HG03342 (cell line): ENCODE results near the gene UFD1.
A peak's percentile ranks its signal among the peaks of the same experiment; 100 is the strongest.
"Not testable (repeated sequence)": the region's sequence is repeated elsewhere in the genome, so short reads cannot be mapped to it uniquely, and the experiment has no call there.

Source experiments
- ATAC-seq: cut with Tn5 transposase; IDR thresholded peaks from one replicate; pipeline ENCODE4 v1.9.1; 2021; ENCODE audit warnings: mild to moderate bottlenecking, moderate library complexity; ENCODE audit not compliant: unreplicated experiment

UFD1 gene

GRCh38 chr22:19450363-19451175, 28.4 kb downstream of the UFD1 start:
- ATAC-seq: no peak

GRCh38 chr22:19449422-19449767, 29.6 kb downstream of the UFD1 start:
- no peak for ATAC-seq

- ATAC-seq: no peak
Measured at GRCh38 chr22:19448739-19449421, 30.1 kb downstream of the UFD1 start.

GRCh38 chr22:19448076-19448607, 30.9 kb downstream of the UFD1 start:
- ATAC-seq: peak; percentile 39

- peak; percentile 74 for ATAC-seq
Measured at GRCh38 chr22:19447330-19448075, 31.5 kb downstream of the UFD1 start, which contains the start of gene C22orf39. C22orf39 (minus strand) TSS chr22:19447711; CDS start chr22:19447688, 23 bp downstream.

GRCh38 chr22:19446603-19447329, 32.2 kb downstream of the UFD1 start:
- ATAC-seq: no peak

- ATAC-seq: not testable (repeated sequence)
Measured at GRCh38 chr22:19445279-19445982, 33.6 kb downstream of the UFD1 start.

- no peak for ATAC-seq
Measured at GRCh38 chr22:19443544-19444211, 35.3 kb downstream of the UFD1 start.

- ATAC-seq: no peak
Measured at GRCh38 chr22:19442166-19442565, 36.8 kb downstream of the UFD1 start.

GRCh38 chr22:19440411-19441195, 38.4 kb downstream of the UFD1 start:
- ATAC-seq: no peak

- no peak for ATAC-seq
Measured at GRCh38 chr22:19438298-19438697, 40.7 kb downstream of the UFD1 start.

- ATAC-seq: not testable (repeated sequence)
Measured at GRCh38 chr22:19436444-19437161, 42.4 kb downstream of the UFD1 start.

GRCh38 chr22:19434829-19435580, 44.0 kb downstream of the UFD1 start:
- no peak for ATAC-seq

GRCh38 chr22:19434401-19434800, 44.6 kb downstream of the UFD1 start:
- ATAC-seq: no peak

GRCh38 chr22:19432133-19432851, 46.7 kb downstream of the UFD1 start, which contains the start of gene MRPL40:
MRPL40 (plus strand) TSS chr22:19432545; CDS start chr22:19432555, 10 bp downstream.
- ATAC-seq: peak; percentile 69

GRCh38 chr22:19431649-19432132, 47.3 kb downstream of the UFD1 start, which contains the start of gene HIRA:
HIRA (minus strand) TSS chr22:19431733; CDS start chr22:19431476, 257 bp downstream.
- ATAC-seq: peak; percentile 33
